ENCODE measurements around the gene CSF2.
"Not testable (repeated sequence)": the region's sequence is repeated elsewhere in the genome, so short reads cannot be mapped to it uniquely, and the experiment has no call there.

CSF2 gene

DNA sequence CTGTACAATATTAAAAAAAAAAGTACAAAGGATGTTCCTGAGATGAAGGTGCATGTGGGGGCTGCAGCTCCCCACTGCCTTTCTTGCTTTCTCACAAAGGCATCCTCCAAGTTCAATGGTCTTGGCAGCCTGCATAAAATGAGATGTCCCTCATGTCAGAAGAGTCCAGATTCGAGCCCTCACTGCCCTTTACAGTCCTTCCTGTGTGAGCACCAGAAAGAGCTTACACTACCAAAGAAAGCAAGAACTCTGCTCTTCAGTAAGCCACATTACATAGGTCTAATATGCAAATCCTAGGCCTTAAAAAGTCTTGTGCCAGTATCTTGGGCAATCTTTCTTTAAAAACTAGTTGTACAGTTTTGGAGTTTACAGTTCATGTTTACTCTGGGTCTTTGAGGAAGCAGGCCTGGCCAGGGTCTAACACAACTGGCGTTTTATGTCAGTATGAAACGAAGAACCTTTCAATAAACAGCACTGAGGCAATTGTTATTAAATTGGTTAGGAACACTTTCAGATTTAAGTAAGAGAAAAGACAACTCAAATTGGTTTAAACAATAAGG lies 36.0 kb downstream of the CSF2 start:
- Mint-ChIP-seq H3K9me3 (peaks cover 33% of the 10 kb centered on the region), H3K36me3 (ENCODE audit: low read depth) (peaks cover 45% of the 10 kb centered on the region), H3K27me3 (ENCODE audit: low read depth) (no peaks in the 10 kb centered on the region), H3K27ac (peak overlapping the region; percentile 80), H3K4me1 (ENCODE audit: low read depth) (peaks cover 64% of the 10 kb centered on the region), H3K4me3 (peak overlapping the region; percentile 56)
- DNase-seq (ENCODE audit: low spot score), result no peak

DNA sequence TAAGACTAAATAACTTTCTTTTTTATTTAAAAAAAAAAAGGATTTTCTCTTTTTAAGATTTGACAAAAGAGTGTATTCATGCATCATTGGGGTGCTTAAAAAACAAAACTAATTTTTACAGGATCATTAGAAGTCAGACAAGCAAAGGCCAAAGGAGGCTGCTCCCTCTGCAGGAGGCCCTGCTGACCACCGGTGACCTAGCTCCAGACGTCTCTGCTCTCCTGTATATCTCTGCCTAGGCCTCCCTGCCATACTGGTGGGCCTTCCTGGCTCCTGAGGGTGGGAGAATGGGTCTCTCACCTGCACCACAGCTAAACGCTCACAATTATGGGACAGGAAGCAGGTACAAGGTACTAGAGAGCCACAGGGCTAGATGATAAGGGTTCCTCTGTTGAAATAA lies 36.6 kb downstream of the CSF2 start:
- no peak for DNase-seq (ENCODE audit: low spot score)
- peak overlapping the region; percentile 60 for H3K27ac Mint-ChIP-seq
- H3K9me3 Mint-ChIP-seq, result peaks cover 35% of the 10 kb centered on the region
- H3K36me3 Mint-ChIP-seq (ENCODE audit: low read depth), result peaks cover 44% of the 10 kb centered on the region
- peaks cover 65% of the 10 kb centered on the region for H3K4me1 Mint-ChIP-seq (ENCODE audit: low read depth)
- peak overlapping the region; percentile 51 for H3K4me3 Mint-ChIP-seq
- H3K27me3 Mint-ChIP-seq (ENCODE audit: low read depth), result no peaks in the 10 kb centered on the region

DNA sequence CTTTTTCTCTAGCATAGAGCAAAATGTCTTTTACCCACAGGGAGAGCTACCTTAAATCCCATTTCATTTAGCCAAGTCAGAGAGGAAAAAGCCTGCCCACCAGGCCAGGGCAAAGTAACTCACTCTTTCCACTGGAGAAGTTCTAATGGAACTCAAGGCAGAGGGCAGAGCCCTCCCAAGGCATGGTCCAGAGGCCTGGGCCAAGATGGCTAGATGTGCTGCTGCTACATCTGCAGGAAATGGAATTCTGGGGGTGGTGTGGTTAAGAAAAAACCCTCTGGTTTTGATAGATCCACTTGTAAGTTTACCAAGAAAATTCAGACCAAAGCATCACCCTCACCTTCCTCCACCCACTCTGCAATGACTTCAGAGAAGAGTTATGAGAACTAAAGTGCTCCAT lies 37.3 kb downstream of the CSF2 start:
- Mint-ChIP-seq H3K36me3 (ENCODE audit: low read depth) (peaks cover 46% of the 10 kb centered on the region), H3K4me1 (ENCODE audit: low read depth) (peaks cover 65% of the 10 kb centered on the region), H3K27me3 (ENCODE audit: low read depth) (no peaks in the 10 kb centered on the region), H3K4me3 (peak overlapping the region; percentile 51), H3K9me3 (peaks cover 35% of the 10 kb centered on the region), H3K27ac (peak overlapping the region; percentile 60)
- DNase-seq (ENCODE audit: low spot score), result peak; percentile 64

GRCh38 chr5:132112111-132112510 lies 38.5 kb downstream of the CSF2 start:
- H3K36me3 Mint-ChIP-seq (ENCODE audit: low read depth), result peaks cover 42% of the 10 kb centered on the region
- peaks cover 35% of the 10 kb centered on the region for H3K9me3 Mint-ChIP-seq
- H3K4me3 Mint-ChIP-seq, result peak overlapping the region; percentile 29

DNA sequence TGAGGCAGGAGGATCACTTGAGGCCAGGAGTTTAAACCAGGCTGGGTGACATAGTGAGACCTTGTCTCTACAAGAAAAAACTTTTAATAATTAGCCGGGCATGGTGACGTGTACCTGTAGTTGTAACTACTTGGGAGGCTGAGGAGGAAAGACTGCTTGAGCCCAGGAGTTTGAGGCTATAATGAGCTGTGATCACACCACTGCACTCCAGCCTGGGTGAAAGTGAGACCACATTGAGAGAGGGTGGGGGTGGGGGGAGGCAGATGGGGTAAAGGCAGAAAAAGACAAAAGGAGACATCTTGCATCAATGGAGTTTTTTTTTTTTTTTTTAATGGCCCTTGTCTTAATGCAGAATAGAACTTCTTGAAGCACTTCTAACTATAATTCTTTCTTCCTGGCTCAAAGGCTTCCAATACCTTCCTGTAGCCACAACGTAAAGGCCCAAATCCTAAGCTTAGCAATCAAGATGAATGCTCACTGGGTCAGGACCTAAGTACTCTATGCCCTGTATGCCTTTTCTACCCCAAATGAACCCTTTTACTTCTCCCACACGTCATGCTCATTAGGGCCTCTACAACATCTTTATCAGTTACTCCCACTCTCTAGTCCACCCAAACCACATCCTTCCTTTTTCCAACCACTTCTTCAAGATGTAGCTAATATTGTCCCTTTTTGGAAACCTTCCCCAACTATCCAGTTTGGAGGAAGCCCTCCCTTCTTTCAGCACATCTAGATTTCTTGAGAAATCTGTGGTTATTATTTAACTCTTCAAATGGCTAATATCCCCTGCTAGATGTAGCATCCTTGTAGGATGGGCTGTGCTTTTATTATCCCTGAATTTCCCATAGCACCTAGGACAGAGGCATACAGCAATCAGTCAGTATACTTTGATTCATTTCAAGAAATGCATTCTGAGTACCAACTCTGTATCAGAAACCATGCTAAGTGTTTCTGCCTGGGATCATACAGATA lies 40.8 kb downstream of the CSF2 start:
- peaks cover 30% of the 10 kb centered on the region for H3K36me3 Mint-ChIP-seq (ENCODE audit: low read depth)
- H3K4me1 Mint-ChIP-seq (ENCODE audit: low read depth), result peaks cover 58% of the 10 kb centered on the region
- H3K27ac Mint-ChIP-seq, result peak overlapping the region; percentile 41

More at GRCh38 chr5:132112111-132112510, 38.5 kb downstream of the CSF2 start:
- Mint-ChIP-seq H3K27me3 (ENCODE audit: low read depth) (no peaks in the 10 kb centered on the region), H3K4me1 (ENCODE audit: low read depth) (peaks cover 65% of the 10 kb centered on the region), H3K27ac (peak overlapping the region; percentile 62)
- DNase-seq (ENCODE audit: low spot score), result no peak

GRCh38 chr5:132115375-132115774 lies 41.8 kb downstream of the CSF2 start:
- DNase-seq (ENCODE audit: low spot score), result no peak
- Mint-ChIP-seq H3K27me3 (ENCODE audit: low read depth) (no peaks in the 10 kb centered on the region), H3K36me3 (ENCODE audit: low read depth) (peaks cover 26% of the 10 kb centered on the region), H3K9me3 (peaks cover 17% of the 10 kb centered on the region), H3K4me1 (ENCODE audit: low read depth) (peaks cover 51% of the 10 kb centered on the region), H3K4me3 (peak overlapping the region; percentile 14), H3K27ac (no peak overlapping the region)

More for the DNA sequence above, 40.8 kb downstream of the CSF2 start:
- peak; percentile 51 for DNase-seq (ENCODE audit: low spot score)
- no peaks in the 10 kb centered on the region for H3K27me3 Mint-ChIP-seq (ENCODE audit: low read depth)
- H3K4me3 Mint-ChIP-seq, result peak overlapping the region; percentile 48
- peaks cover 21% of the 10 kb centered on the region for H3K9me3 Mint-ChIP-seq

GRCh38 chr5:132116072-132116471 lies 42.5 kb downstream of the CSF2 start:
- Mint-ChIP-seq H3K4me3 (no peak overlapping the region), H3K36me3 (ENCODE audit: low read depth) (peaks cover 31% of the 10 kb centered on the region), H3K4me1 (ENCODE audit: low read depth) (peaks cover 51% of the 10 kb centered on the region), H3K27ac (no peak overlapping the region), H3K9me3 (peaks cover 24% of the 10 kb centered on the region), H3K27me3 (ENCODE audit: low read depth) (peaks cover 2% of the 10 kb centered on the region)
- no peak for DNase-seq (ENCODE audit: low spot score)

- Mint-ChIP-seq H3K4me1 (ENCODE audit: low read depth) (peaks cover 44% of the 10 kb centered on the region), H3K27ac (peak overlapping the region; percentile 23), H3K9me3 (peaks cover 31% of the 10 kb centered on the region), H3K36me3 (ENCODE audit: low read depth) (peaks cover 34% of the 10 kb centered on the region)
- not testable (repeated sequence) for H3K4me3 Mint-ChIP-seq; H3K27me3 Mint-ChIP-seq (ENCODE audit: low read depth); DNase-seq (ENCODE audit: low spot score)
These were observed 43.4 kb downstream of the CSF2 start for GRCh38 chr5:132116909-132117489.

DNA sequence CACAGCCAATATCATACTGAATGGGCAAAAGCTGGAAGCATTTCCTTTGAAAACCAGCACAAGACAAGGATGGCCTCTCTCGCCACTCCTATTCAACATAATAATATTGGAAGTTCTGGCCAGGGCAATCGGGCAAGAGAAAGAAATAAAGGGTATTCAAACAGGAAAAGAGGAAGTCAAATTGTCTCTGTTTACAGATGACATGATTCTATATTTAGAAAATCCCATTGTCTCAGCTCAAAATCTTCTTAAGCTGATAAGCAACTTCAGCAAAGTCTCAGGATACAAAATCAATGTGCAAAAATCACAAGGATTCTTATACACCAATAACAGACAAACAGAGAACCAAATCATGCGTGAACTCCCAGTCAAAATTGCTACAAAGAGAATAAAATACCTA lies 47.1 kb downstream of the CSF2 start:
- Mint-ChIP-seq H3K36me3 (ENCODE audit: low read depth) (peaks cover 18% of the 10 kb centered on the region), H3K9me3 (peaks cover 40% of the 10 kb centered on the region), H3K4me1 (ENCODE audit: low read depth) (peaks cover 26% of the 10 kb centered on the region)
- not testable (repeated sequence) for H3K27me3 Mint-ChIP-seq (ENCODE audit: low read depth); H3K27ac Mint-ChIP-seq; DNase-seq (ENCODE audit: low spot score); H3K4me3 Mint-ChIP-seq

DNA sequence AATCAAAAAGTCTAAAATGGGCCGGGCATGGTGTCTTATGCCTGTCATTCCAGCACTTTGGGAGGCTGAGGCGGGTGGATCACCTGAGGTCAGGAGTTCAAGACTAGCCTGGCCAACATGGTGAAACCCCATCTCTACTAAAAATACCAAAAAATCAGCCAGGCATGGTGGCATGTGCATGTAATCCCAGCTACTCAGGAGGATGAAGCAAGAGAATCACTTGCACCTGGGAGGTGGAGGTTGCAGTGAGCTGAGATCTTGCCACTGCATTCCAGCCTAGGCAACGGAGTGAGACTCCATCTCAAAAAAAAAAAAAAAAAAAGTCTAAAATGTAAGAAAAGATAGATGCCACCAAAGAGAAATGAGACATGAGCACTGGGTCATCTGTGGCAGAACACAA lies 49.4 kb downstream of the CSF2 start:
- H3K4me3 Mint-ChIP-seq; H3K27me3 Mint-ChIP-seq (ENCODE audit: low read depth); H3K27ac Mint-ChIP-seq; DNase-seq (ENCODE audit: low spot score): not testable (repeated sequence)
- Mint-ChIP-seq H3K36me3 (ENCODE audit: low read depth) (peaks cover 30% of the 10 kb centered on the region), H3K9me3 (peaks cover 58% of the 10 kb centered on the region), H3K4me1 (ENCODE audit: low read depth) (peaks cover 18% of the 10 kb centered on the region)

- H3K4me3 Mint-ChIP-seq; DNase-seq (ENCODE audit: low spot score); H3K27me3 Mint-ChIP-seq (ENCODE audit: low read depth); H3K27ac Mint-ChIP-seq: not testable (repeated sequence)
- peaks cover 35% of the 10 kb centered on the region for H3K36me3 Mint-ChIP-seq (ENCODE audit: low read depth)
- peaks cover 63% of the 10 kb centered on the region for H3K9me3 Mint-ChIP-seq
- H3K4me1 Mint-ChIP-seq (ENCODE audit: low read depth), result peaks cover 18% of the 10 kb centered on the region
These were observed 50.0 kb downstream of the CSF2 start for GRCh38 chr5:132123578-132123977.
